HG02763 (cell line): ENCODE measurements around the gene MRPL48.
A peak's percentile ranks its signal among the peaks of the same experiment; 100 is the strongest.
"Not testable (repeated sequence)": the region's sequence is repeated elsewhere in the genome, so short reads cannot be mapped to it uniquely, and the experiment has no call there.

Source experiments
- ATAC-seq: cut with Tn5 transposase; IDR thresholded peaks from one replicate; pipeline ENCODE4 v1.9.1; 2021; ENCODE audit warnings: mild to moderate bottlenecking, moderate library complexity; ENCODE audit not compliant: unreplicated experiment

The MRPL48 gene

GRCh38 chr11:73787643-73788558 lies at the start of gene MRPL48:
Gene MRPL48, plus strand, starts transcription at chr11:73787874. Its CDS starts 98 bp downstream, at chr11:73787972.
- peak; percentile 95 for ATAC-seq

GRCh38 chr11:73743045-73743444 lies 44.6 kb upstream of the MRPL48 start:
- no peak for ATAC-seq

- ATAC-seq, result no peak
These were observed 41.0 kb upstream of the MRPL48 start for GRCh38 chr11:73746701-73747100.

- no peak for ATAC-seq
These were observed 39.9 kb upstream of the MRPL48 start for GRCh38 chr11:73747762-73748161.

- ATAC-seq, result no peak
These were observed 39.4 kb upstream of the MRPL48 start for GRCh38 chr11:73748300-73748699.

GRCh38 chr11:73749118-73749517 lies 38.6 kb upstream of the MRPL48 start:
- no peak for ATAC-seq

GRCh38 chr11:73750228-73750627 lies 37.4 kb upstream of the MRPL48 start:
- ATAC-seq, result no peak

- not testable (repeated sequence) for ATAC-seq
These were observed 36.8 kb upstream of the MRPL48 start for GRCh38 chr11:73750862-73751261.

GRCh38 chr11:73752216-73752867 lies 35.3 kb upstream of the MRPL48 start:
- ATAC-seq, result no peak

- no peak for ATAC-seq
These were observed 34.8 kb upstream of the MRPL48 start for GRCh38 chr11:73752903-73753302.

- ATAC-seq, result no peak
These were observed 33.7 kb upstream of the MRPL48 start for GRCh38 chr11:73753938-73754337.

- ATAC-seq, result no peak
These were observed 32.0 kb upstream of the MRPL48 start for GRCh38 chr11:73755670-73756069.

- no peak for ATAC-seq
These were observed 30.1 kb upstream of the MRPL48 start for GRCh38 chr11:73757598-73757997.

- ATAC-seq, result no peak
These were observed 29.2 kb upstream of the MRPL48 start for GRCh38 chr11:73758451-73758850.

GRCh38 chr11:73759610-73760134 lies 28.0 kb upstream of the MRPL48 start:
- no peak for ATAC-seq

GRCh38 chr11:73760135-73760678 lies 27.5 kb upstream of the MRPL48 start:
- peak; percentile 4 for ATAC-seq

GRCh38 chr11:73760679-73761402 lies 26.8 kb upstream of the MRPL48 start, which contains the start of gene RAB6A:
Gene RAB6A, minus strand, starts transcription at chr11:73761074. Its CDS starts 439 bp downstream, at chr11:73760635.
- peak; percentile 94 for ATAC-seq

GRCh38 chr11:73761403-73761945 lies 26.2 kb upstream of the MRPL48 start:
- ATAC-seq, result peak; percentile 4

GRCh38 chr11:73762732-73763131 lies 24.9 kb upstream of the MRPL48 start:
- ATAC-seq, result no peak

GRCh38 chr11:73766763-73767162 lies 20.9 kb upstream of the MRPL48 start:
- no peak for ATAC-seq
